Keratinocyte (primary cell): ENCODE data around the gene TMPRSS6. TPM values are rescaled to one million over a fixed set of nuclear protein-coding genes. Genes with fewer than 3 reads are reported as not detected.

Source experiments
- DNase-seq: peaks from one replicate; pipeline ENCODE4 v3.0.0-alpha.2; 2011; ENCODE audit warnings: low read depth, missing footprints, low spot score
- FAIRE-seq: peaks from 2 replicates; lab custom pipeline; 2011; peaks lifted over from hg19 to GRCh38; lab: Jason Lieb, UNC
- H2AFZ ChIP-seq: 2 replicates; pipeline ENCODE4 v1.6.0; 2012; ENCODE audit warnings: low read length, control low read depth, inconsistent platforms; ENCODE audit not compliant: control insufficient read depth
- H3K27ac ChIP-seq: 2 replicates; pipeline ENCODE4 v1.5.1; 2011; ENCODE audit warnings: low read length; ENCODE audit not compliant: control insufficient read depth, insufficient read depth
- H3K27me3 ChIP-seq: 3 replicates; pipeline ENCODE4 v1.6.0; 2011; ENCODE audit warnings: low read length; ENCODE audit not compliant: control insufficient read depth, insufficient read depth; ENCODE audit errors: extremely low read depth
- H3K36me3 ChIP-seq, 2 experiments: 2 replicates in 1 of 2; 3 replicates in 1 of 2; pipeline ENCODE4 v1.5.1; 2011; ENCODE audit warnings: low read length in 2 of 2, mild to moderate bottlenecking in 1 of 2; ENCODE audit not compliant: control insufficient read depth in 2 of 2, insufficient read depth in 2 of 2; ENCODE audit errors: extremely low read depth in 1 of 2
- H3K4me1 ChIP-seq: 3 replicates; pipeline ENCODE4 v1.5.1; 2011; ENCODE audit warnings: low read length; ENCODE audit not compliant: control insufficient read depth, insufficient read depth; ENCODE audit errors: extremely low read depth
- H3K4me2 ChIP-seq: 3 replicates; pipeline ENCODE4 v1.6.0; 2011; ENCODE audit warnings: low read depth, low read length; ENCODE audit not compliant: control insufficient read depth, insufficient read depth; ENCODE audit errors: extremely low read depth
- H3K4me3 ChIP-seq, 3 experiments: fragments of 200-600 bp in 1 of 3; sonication (generic) in 1 of 3; 2 replicates in 2 of 3; 3 replicates in 1 of 3; pipeline ENCODE4 v1.5.1; 2011 to 2016; ENCODE audit warnings: low read length in 3 of 3, mild to moderate bottlenecking in 3 of 3, control low read depth in 2 of 3, inconsistent platforms in 1 of 3, low read depth in 1 of 3, mixed read lengths in 1 of 3, mixed run types in 1 of 3, moderate library complexity in 1 of 3; ENCODE audit not compliant: control insufficient read depth in 2 of 3, insufficient read depth in 2 of 3; ENCODE audit errors: extremely low read depth in 1 of 3
- H3K79me2 ChIP-seq: 2 replicates; pipeline ENCODE4 v1.6.0; 2012; ENCODE audit warnings: low read length; ENCODE audit not compliant: control insufficient read depth, insufficient read depth
- H3K9ac ChIP-seq: 3 replicates; pipeline ENCODE4 v1.6.0; 2011; ENCODE audit warnings: low read length; ENCODE audit not compliant: control insufficient read depth, insufficient read depth; ENCODE audit errors: extremely low read depth
- H3K9me1 ChIP-seq: 3 replicates; pipeline ENCODE4 v1.6.0; 2011; ENCODE audit warnings: low read length; ENCODE audit not compliant: control insufficient read depth, insufficient read depth; ENCODE audit errors: extremely low read depth
- H3K9me3 ChIP-seq: 2 replicates; pipeline ENCODE4 v1.5.1; 2012; ENCODE audit warnings: low read depth, low read length; ENCODE audit not compliant: control insufficient read depth
- H4K20me1 ChIP-seq: 3 replicates; pipeline ENCODE4 v1.6.0; 2011; ENCODE audit warnings: low read length; ENCODE audit not compliant: control insufficient read depth, insufficient read depth; ENCODE audit errors: extremely low read depth
- CTCF ChIP-seq, 3 experiments: IDR thresholded peaks in 1 of 3; conservative IDR thresholded peaks in 1 of 3; optimal IDR thresholded peaks in 1 of 3; 2 replicates in 2 of 3; 3 replicates in 1 of 3; pipeline versions ENCODE3 to v1.5.1; 2011; ENCODE audit warnings: low read length in 3 of 3, mild to moderate bottlenecking in 3 of 3, moderate library complexity in 2 of 3, control low read depth in 1 of 3, inconsistent platforms in 1 of 3; ENCODE audit not compliant: insufficient read depth in 2 of 3; ENCODE audit errors: extremely low read depth in 1 of 3
- EZH2 ChIP-seq: IDR thresholded peaks from one replicate; pipeline ENCODE4 v1.6.1; 2012; ENCODE audit warnings: inconsistent platforms, mild to moderate bottlenecking, low read length, moderate library complexity
- dilution Hi-C: fragments of 300-500 bp; cut with MboI; formaldehyde crosslinking; loops from one replicate; pipeline ENCODE4 v1.7.0; 2020; ENCODE audit warnings: low sequenced_read_pairs; ENCODE audit not compliant: extremely low pct_ligation_motif_present
- polyA plus RNA-seq, 5 experiments: library from polyadenylated mRNA; depleted of rRNA in 3 of 5; stranded (reverse) in 3 of 5; stranded (forward) in 1 of 5; unstranded in 1 of 5; fragments of >200 nt; gene quantifications; 1 replicate in 1 of 5; 2 replicates in 3 of 5; 3 replicates in 1 of 5; pipeline versions ENCODE4 v1.2.1 to v1.2.3, GENCODE V29; 2011 to 2012; ENCODE audit warnings: missing spikeins in 2 of 5, low read depth in 1 of 5, low replicate concordance in 1 of 5

Gene TMPRSS6
- polyA plus RNA-seq, 1 donor (not counting 4 experiments of a cell fraction or from before 2014, with no cell fraction given) = not detected

DNA sequence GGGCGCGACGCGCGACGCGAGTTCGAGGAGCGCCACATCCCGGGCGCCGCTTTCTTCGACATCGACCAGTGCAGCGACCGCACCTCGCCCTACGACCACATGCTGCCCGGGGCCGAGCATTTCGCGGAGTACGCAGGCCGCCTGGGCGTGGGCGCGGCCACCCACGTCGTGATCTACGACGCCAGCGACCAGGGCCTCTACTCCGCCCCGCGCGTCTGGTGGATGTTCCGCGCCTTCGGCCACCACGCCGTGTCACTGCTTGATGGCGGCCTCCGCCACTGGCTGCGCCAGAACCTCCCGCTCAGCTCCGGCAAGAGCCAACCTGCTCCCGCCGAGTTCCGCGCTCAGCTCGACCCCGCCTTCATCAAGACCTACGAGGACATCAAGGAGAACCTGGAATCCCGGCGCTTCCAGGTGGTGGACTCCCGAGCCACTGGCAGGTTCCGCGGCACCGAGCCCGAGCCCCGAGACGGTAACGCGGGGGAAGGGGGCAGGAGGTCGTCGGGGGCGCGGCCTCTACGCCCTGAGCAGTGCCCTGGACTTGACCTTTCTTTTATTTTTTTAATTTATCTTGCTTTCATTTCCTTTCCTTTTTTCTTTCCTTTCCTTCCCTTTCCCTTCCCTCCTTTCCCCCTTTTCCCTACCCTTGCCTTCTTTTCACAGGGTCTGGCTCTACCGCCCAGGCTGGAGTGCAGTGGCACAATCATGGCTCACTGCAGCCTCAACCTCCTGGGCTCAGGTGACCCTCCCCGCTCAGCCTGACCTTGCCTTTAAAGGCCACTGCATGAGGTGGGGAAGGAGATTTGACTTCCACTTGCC is 85.0 kb downstream of the TMPRSS6 start:
- Histone ChIP-seq H3K4me2 (no peak overlapping the region), H4K20me1 (no peaks in the 10 kb centered on the region), H3K4me1 (peaks cover 4% of the 10 kb centered on the region), H3K27ac (no peak overlapping the region), H3K36me3 (peaks cover 13 to 29% of the 10 kb centered on the region in 2 experiments), H3K79me2 (peaks cover 8% of the 10 kb centered on the region), H3K9me1 (no peaks in the 10 kb centered on the region), H3K9ac (no peak overlapping the region), H3K9me3 (no peaks in the 10 kb centered on the region), H2AFZ (no peak overlapping the region), H3K4me3 (no peak overlapping the region), H3K27me3 (no peaks in the 10 kb centered on the region)
- DNase-seq = no peak
- TF ChIP-seq EZH2 (no peak), CTCF (optimal IDR thresholded peaks at IDR 0.05 in 1 of 3, IDR thresholded peaks at IDR 0.05 in 1 of 3, conservative IDR thresholded peaks at IDR 0.05 in 1 of 3; ENCODE audit: extremely low read depth in 1 of 3, insufficient read depth in 2 of 3, low read length in 3 of 3) (no peak)
- dilution Hi-C loops = no loop called here
- no peak for FAIRE-seq

DNA sequence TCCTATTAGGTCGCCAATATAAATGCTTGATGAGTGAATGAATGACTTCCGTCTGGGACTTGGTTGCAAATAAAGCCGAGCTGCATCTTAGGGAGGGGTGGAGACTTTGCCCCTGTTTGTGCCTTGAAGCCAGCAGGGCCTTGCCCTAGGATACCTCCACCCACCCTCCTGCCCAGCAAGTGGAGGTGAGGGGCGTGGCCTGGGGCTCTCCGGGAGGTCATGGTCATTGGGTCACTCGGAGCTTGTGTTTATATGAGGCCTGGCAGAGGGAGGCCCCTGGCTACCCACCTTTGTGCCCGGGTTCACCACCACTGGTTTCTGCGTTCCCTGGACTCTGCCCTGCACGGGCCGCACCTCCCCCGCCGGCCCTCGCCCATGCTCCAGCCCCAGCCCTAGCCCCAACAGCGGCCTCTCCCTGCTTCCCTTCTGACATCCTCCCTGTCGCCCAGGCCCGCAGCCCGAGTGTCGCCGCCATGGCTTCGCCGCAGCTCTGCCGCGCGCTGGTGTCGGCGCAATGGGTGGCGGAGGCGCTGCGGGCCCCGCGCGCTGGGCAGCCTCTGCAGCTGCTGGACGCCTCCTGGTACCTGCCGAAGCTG is 85.7 kb downstream of the TMPRSS6 start:
- Histone ChIP-seq H3K27ac (no peak overlapping the region), H3K27me3 (no peaks in the 10 kb centered on the region), H3K4me3 (no peak overlapping the region), H3K9me3 (no peaks in the 10 kb centered on the region), H4K20me1 (no peaks in the 10 kb centered on the region), H3K9ac (no peak overlapping the region), H3K9me1 (no peaks in the 10 kb centered on the region), H3K4me2 (no peak overlapping the region), H3K36me3 (peaks cover 11 to 29% of the 10 kb centered on the region in 2 experiments), H3K79me2 (peaks cover 8% of the 10 kb centered on the region), H2AFZ (no peak overlapping the region), H3K4me1 (peaks cover 4% of the 10 kb centered on the region)
- FAIRE-seq (no peak), DNase-seq (no peak)
- dilution Hi-C loops = no loop called here
- TF ChIP-seq EZH2 (no peak), CTCF (optimal IDR thresholded peaks at IDR 0.05 in 1 of 3, IDR thresholded peaks at IDR 0.05 in 1 of 3, conservative IDR thresholded peaks at IDR 0.05 in 1 of 3; ENCODE audit: extremely low read depth in 1 of 3, insufficient read depth in 2 of 3, low read length in 3 of 3) (no peak)
